Lower leg skin (tissue), 3 donors: ENCODE results near the gene GRK3.

ENCODE experiments used
- CTCF ChIP-seq, 3 donors: fragments of 450-650 bp; IDR thresholded peaks; one replicate each; pipeline ENCODE4 v1.5.1; 2016; ENCODE audit warnings: antibody characterized with exemption in 3 of 3, mild to moderate bottlenecking in 3 of 3, moderate library complexity in 2 of 3
- POLR2A ChIP-seq, 2 donors: fragments of 450-650 bp; IDR thresholded peaks; one replicate each; pipeline ENCODE4 v1.6.1; 2016 to 2017; ENCODE audit warnings: antibody characterized with exemption in 2 of 2, mild to moderate bottlenecking in 1 of 2, moderate library complexity in 1 of 2

- TF ChIP-seq POLR2A (IDR thresholded peaks at IDR 0.05) (no peak), CTCF (IDR thresholded peaks at IDR 0.05) (no peak)
These were observed 79.6 kb downstream of the GRK3 start for GRCh38 chr22:25644122-25644521.
